Activated CD8-positive, alpha-beta memory T cell treated with anti-CD3 and anti-CD28 coated beads for 4 hours (primary cell): ENCODE measurements around the gene APLP2.
"Not testable (repeated sequence)": the region's sequence is repeated elsewhere in the genome, so short reads cannot be mapped to it uniquely, and the experiment has no call there.

Experiments
- DNase-seq, 2 donors: peaks; one replicate each; pipeline ENCODE4 v3.0.0-alpha.2; 2020; ENCODE audit warnings: low read depth in 2 of 2

The APLP2 gene

DNA sequence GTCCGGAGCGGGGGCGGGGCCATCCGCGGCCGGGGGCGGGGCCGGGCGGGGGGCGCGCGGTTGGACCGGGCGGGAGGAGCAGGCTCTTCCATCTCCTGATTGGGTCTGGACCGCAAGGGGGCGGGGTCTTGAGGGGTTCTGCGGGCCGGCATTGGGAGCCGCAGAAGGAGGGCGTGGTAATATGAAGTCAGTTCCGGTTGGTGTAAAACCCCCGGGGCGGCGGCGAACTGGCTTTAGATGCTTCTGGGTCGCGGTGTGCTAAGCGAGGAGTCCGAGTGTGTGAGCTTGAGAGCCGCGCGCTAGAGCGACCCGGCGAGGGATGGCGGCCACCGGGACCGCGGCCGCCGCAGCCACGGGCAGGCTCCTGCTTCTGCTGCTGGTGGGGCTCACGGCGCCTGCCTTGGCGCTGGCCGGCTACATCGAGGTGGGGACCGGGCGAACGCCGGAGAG lies at the start of gene APLP2:
APLP2 (plus strand) TSS at position 236 of the 450 bp plus-strand sequence; CDS start at position 320, 84 bp downstream.
- DNase-seq = peak; percentile 92 to 98

DNA sequence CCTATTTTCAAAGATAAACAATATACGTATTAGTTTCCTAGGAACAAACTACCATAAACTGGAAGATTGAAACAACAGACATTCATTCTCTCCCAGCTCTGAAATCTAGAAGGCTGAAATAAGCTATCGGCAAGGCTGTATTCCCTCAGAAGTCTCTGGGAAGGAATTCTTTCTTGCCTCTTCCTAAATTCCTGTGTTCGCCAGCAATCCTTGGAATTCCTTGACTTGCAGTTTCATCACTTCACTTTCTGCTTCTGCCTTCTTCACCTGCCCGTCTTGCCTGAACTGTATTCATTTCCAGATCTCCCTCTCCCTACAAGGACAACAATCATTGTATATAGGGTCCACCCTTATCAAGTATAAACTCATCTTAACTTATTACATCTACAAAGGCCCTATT lies 49.4 kb upstream of the APLP2 start:
- DNase-seq = no peak

DNA sequence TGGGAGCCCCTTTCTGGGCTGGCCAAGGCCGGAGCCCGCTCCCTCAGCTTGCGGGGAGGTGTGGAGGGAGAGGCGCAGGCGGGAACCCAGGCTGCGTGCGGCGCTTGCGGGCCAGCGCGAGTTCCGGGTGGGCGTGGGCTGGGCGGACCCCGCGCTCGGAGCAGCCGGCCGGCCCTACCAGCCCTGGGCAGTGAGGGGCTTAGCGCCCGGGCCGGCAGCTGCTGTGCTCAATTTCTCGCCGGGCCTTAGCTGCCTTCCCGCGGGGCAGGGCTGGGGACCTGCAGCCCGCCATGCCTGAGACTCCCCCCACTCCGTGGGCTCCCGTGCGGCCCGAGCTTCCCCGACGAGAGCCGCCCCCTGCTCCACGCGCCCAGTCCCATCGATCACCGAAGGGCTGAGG lies 48.1 kb upstream of the APLP2 start:
- DNase-seq = not testable (repeated sequence)

- DNase-seq = no peak
Measured at GRCh38 chr11:130022799-130023198, 46.9 kb upstream of the APLP2 start.

- no peak for DNase-seq
Measured at GRCh38 chr11:130023204-130023603, 46.5 kb upstream of the APLP2 start.

DNA sequence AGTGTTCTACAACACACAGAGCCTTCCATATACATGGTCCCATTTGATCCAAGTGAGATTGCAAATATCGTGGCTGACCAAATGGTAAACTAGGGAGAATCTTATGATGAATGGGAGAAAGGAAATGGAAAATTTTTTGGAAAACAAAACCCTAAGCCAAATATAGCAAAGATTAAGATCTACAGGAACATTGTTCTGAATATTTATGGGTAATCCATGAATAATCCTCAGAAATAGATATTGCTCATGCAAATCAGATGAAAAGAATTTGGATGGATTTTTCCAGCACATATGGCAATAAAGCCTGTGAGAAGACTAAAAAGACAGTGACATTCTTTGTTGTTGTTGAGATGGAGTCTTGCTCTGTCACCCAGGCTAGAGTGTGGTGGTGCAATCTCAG lies 45.3 kb upstream of the APLP2 start:
- no peak for DNase-seq

- DNase-seq = no peak
Measured at GRCh38 chr11:130025371-130025770, 44.3 kb upstream of the APLP2 start.

GRCh38 chr11:130029137-130029536 lies 40.6 kb upstream of the APLP2 start:
- no peak for DNase-seq

DNA sequence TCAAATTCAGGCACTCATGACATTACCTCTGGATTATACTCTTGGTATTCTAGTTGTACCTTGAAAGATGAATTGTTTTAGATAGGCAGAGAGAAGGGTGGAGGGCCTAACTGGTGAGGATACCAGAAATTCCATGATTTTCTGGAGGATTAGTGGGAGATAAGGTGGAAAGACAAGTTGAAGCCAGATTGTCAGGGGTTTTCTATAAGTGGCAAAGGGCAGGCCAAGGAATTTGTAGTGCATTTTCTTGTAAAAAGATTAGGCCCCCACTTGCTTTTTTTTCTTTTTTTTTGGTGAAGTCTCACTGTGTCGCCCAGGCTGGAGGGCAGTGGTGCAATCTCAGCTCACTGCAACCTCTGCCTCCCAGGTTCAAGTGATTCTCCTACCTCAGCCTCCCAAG lies 38.6 kb upstream of the APLP2 start:
- no peak for DNase-seq

GRCh38 chr11:130031945-130032344 lies 37.7 kb upstream of the APLP2 start:
- no peak for DNase-seq

DNA sequence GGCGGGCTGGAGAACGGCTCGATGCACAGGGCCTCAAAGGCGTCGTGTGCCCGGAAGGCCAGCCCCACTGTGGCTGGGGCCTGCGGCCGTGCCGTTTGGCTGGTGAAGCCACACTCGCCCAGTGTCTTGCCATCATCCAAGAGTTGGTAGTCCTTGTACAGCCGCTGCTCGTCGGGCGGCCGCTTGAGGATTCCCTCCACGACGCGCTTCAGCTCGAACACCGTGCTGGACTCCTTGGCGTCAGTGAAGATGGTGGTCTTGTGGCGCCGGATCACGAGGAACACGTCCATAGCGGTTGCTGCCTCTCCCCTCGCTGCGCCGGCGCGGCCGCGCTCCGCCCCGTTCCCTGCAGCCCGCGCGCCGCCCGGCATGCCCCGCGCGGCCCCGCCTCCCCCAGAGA lies 36.8 kb upstream of the APLP2 start:
- no peak for DNase-seq

GRCh38 chr11:130034236-130034635 lies 35.5 kb upstream of the APLP2 start:
- no peak for DNase-seq

DNA sequence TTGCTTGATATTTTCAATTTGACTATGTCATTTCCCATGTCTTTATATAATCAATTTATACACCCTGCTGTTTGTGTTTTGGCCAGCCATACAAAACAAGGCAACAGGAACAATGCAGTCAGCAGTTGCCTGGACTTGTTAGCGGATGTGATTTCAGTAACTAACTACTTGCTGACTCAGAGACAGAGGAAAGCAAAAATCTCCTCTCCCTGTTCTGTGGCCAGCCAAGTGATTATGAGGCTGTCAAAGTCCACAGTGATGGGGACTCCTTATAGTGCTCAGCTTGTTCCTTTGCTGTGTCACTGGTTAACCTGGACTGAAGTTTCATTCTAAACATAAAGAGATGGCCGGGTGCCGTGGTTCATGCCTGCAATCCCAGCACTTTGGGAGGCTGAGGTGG lies 32.6 kb upstream of the APLP2 start:
- no peak for DNase-seq

DNA sequence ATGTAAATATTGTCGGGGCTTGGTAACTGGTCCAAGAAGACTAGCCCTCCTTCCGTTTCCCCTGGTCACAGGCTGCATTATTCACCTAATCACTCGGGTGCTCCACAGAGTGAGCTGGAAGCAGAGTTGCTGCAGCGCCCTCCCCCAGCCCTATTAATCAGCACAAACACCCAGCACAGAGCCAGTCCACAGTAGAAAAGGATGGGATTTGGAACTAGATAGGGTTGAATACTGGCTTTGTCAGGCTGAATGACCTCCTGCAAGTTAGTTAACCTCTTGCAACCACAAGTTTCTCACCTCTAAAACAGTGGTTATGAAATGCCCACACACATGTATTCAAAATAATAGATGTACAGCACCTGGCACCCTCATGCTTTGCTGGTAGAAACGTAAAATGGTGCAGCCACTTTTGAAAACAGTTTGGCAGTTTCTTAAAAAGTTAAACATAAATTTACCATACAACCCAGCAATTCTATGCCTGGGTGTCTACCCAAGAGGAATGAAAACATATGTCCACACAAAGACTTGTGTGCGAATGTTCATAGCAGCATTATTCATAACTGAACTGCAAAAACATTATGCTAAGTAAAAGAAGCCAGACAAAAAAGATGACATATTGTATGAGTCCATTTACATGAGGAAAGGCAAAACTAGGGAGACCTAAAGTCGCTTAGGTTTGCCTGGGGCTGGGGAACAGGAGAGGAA lies 31.7 kb upstream of the APLP2 start:
- no peak for DNase-seq

- no peak for DNase-seq
Measured at GRCh38 chr11:130040281-130040940, 29.3 kb upstream of the APLP2 start.

DNA sequence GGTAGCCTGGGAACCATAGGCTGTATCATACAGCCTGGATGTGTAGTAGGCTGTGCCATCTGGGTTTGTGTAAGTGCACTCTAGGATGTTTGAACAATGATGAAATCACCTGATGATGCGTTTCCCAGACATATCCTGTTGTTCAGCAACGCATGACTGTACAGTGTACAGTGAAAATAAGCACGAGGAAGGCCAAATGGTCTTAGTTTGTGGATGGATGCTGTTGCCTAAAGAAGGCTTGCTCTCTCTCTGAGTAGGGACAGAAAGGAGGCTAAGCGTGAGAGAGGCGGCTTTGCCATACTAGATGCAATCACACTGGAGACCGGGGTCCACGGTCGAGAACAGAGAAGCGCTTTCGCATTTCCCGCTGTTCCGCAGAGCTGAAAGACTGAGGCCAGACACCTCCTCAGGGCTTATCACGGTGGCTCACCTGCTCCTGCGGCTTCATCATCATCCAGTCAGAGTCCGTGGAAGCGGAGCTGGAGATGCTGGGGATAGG lies 27.6 kb upstream of the APLP2 start:
- DNase-seq = no peak

- DNase-seq = no peak
Measured at GRCh38 chr11:130043575-130043974, 26.1 kb upstream of the APLP2 start.

- no peak for DNase-seq
Measured at GRCh38 chr11:130047141-130047540, 22.6 kb upstream of the APLP2 start.

- no peak for DNase-seq
Measured at GRCh38 chr11:130049328-130049771, 20.3 kb upstream of the APLP2 start.

GRCh38 chr11:130050257-130050656 lies 19.4 kb upstream of the APLP2 start:
- DNase-seq = no peak

DNA sequence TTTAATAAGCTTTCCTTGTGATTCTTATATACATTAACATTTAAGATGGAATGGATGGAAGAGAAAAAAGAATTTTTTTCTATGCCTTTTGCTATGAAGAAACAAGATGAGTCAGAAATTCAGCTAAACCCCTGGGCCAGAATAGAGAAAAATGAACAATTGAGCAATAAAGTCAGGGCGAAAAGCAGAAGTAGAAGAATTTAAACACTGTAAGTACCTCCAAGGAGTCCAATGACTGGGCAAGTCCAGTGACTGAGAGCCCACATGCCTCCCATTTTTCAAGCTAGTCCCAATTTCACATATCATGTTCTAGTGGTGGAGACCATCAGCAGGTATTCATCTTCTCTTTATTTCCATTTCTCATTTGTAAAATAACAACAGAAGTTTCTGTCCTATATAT lies 18.6 kb upstream of the APLP2 start:
- DNase-seq = no peak

GRCh38 chr11:130052567-130052966 lies 17.1 kb upstream of the APLP2 start:
- no peak for DNase-seq

- no peak for DNase-seq
Measured at GRCh38 chr11:130054966-130055365, 14.7 kb upstream of the APLP2 start.
